ENCODE data around the gene CST1. TPM values are rescaled to one million over a fixed set of nuclear protein-coding genes. Genes with fewer than 3 reads are reported as not detected.
"Not testable (repeated sequence)": the region's sequence is repeated elsewhere in the genome, so short reads cannot be mapped to it uniquely, and the experiment has no call there.

CST1 gene
- total and polyA plus RNA-seq, 2 donors (not counting 1 experiment from before 2014, with no cell fraction given): 3.6 to 3.9 TPM

GRCh38 chr20:23763345-23763744, 12.6 kb upstream of the CST1 start:
- no peak for TF ChIP-seq EZH2 (IDR thresholded peaks at IDR 0.05; ENCODE audit: low read length, missing control alignments)
- TF ChIP-seq CTCF (conservative IDR thresholded peaks at IDR 0.05 in 1 of 2, IDR thresholded peaks at IDR 0.05 in 1 of 2; ENCODE audit: low read depth in 1 of 2, low read length in 2 of 2): no peak
- H3K36me3 ChIP-seq (ENCODE audit: control insufficient read depth, insufficient read depth, low read length): no peaks in the 10 kb centered on the region
- no peaks in the 10 kb centered on the region for H3K79me2 ChIP-seq (ENCODE audit: control insufficient read depth, insufficient read depth, low read length)
- no peaks in the 10 kb centered on the region for H3K27me3 ChIP-seq (ENCODE audit: control insufficient read depth, insufficient read depth, low read length)
- no peak overlapping the region for H3K9ac ChIP-seq (ENCODE audit: insufficient read depth, low read length)
- H3K4me1 ChIP-seq (ENCODE audit: control insufficient read depth, extremely low read depth, insufficient read depth, low read length): no peaks in the 10 kb centered on the region
- no peaks in the 10 kb centered on the region for H4K20me1 ChIP-seq (ENCODE audit: control insufficient read depth, extremely low read depth, insufficient read depth, low read length)
- H3K4me3 ChIP-seq (replicated peaks in 1 of 4; ENCODE audit: control extremely low read depth in 1 of 4, insufficient read depth in 1 of 4, low read depth in 3 of 4, low read length in 4 of 4): no peak overlapping the region
- no peak overlapping the region for H2AFZ ChIP-seq (ENCODE audit: low read length)
- DNase-seq (ENCODE audit: low read depth in 2 of 2): no peak
- H3K4me2 ChIP-seq (ENCODE audit: extremely low read depth, insufficient read depth, low read length): no peak overlapping the region
- no peak overlapping the region for H3K27ac ChIP-seq (ENCODE audit: insufficient read depth, low read length)
- H3K9me3 ChIP-seq (ENCODE audit: control insufficient read depth, insufficient read depth, low read depth, low read length): no peaks in the 10 kb centered on the region

- Histone ChIP-seq H3K79me2 (ENCODE audit: control insufficient read depth, insufficient read depth, low read length) (no peaks in the 10 kb centered on the region), H3K4me2 (ENCODE audit: extremely low read depth, insufficient read depth, low read length) (no peak overlapping the region), H3K27me3 (ENCODE audit: control insufficient read depth, insufficient read depth, low read length) (no peaks in the 10 kb centered on the region), H3K27ac (ENCODE audit: insufficient read depth, low read length) (no peak overlapping the region), H3K4me1 (ENCODE audit: control insufficient read depth, extremely low read depth, insufficient read depth, low read length) (peaks cover 9% of the 10 kb centered on the region), H3K9me3 (ENCODE audit: control insufficient read depth, insufficient read depth, low read depth, low read length) (no peaks in the 10 kb centered on the region), H3K9ac (ENCODE audit: insufficient read depth, low read length) (no peak overlapping the region), H4K20me1 (ENCODE audit: control insufficient read depth, extremely low read depth, insufficient read depth, low read length) (no peaks in the 10 kb centered on the region), H3K4me3 (replicated peaks in 1 of 4; ENCODE audit: control extremely low read depth in 1 of 4, insufficient read depth in 1 of 4, low read depth in 3 of 4, low read length in 4 of 4) (no peak overlapping the region), H3K36me3 (ENCODE audit: control insufficient read depth, insufficient read depth, low read length) (no peaks in the 10 kb centered on the region), H2AFZ (ENCODE audit: low read length) (no peak overlapping the region)
- no peak for DNase-seq (ENCODE audit: low read depth in 2 of 2)
- TF ChIP-seq EZH2 (IDR thresholded peaks at IDR 0.05; ENCODE audit: low read length, missing control alignments): no peak
- no peak for TF ChIP-seq CTCF (conservative IDR thresholded peaks at IDR 0.05 in 1 of 2, IDR thresholded peaks at IDR 0.05 in 1 of 2; ENCODE audit: low read depth in 1 of 2, low read length in 2 of 2)
Observed at GRCh38 chr20:23759306-23759940, 8.7 kb upstream of the CST1 start.

- not testable (repeated sequence) for H3K36me3 ChIP-seq (ENCODE audit: control insufficient read depth, insufficient read depth, low read length); H3K4me1 ChIP-seq (ENCODE audit: control insufficient read depth, extremely low read depth, insufficient read depth, low read length); H3K4me2 ChIP-seq (ENCODE audit: extremely low read depth, insufficient read depth, low read length); H4K20me1 ChIP-seq (ENCODE audit: control insufficient read depth, extremely low read depth, insufficient read depth, low read length); DNase-seq (ENCODE audit: low read depth in 2 of 2); H3K9me3 ChIP-seq (ENCODE audit: control insufficient read depth, insufficient read depth, low read depth, low read length); H2AFZ ChIP-seq (ENCODE audit: low read length); H3K27ac ChIP-seq (ENCODE audit: insufficient read depth, low read length); H3K9ac ChIP-seq (ENCODE audit: insufficient read depth, low read length); H3K4me3 ChIP-seq (replicated peaks in 1 of 4; ENCODE audit: control extremely low read depth in 1 of 4, insufficient read depth in 1 of 4, low read depth in 3 of 4, low read length in 4 of 4); H3K27me3 ChIP-seq (ENCODE audit: control insufficient read depth, insufficient read depth, low read length); H3K79me2 ChIP-seq (ENCODE audit: control insufficient read depth, insufficient read depth, low read length)
Observed at GRCh38 chr20:23756792-23757191, 6.1 kb upstream of the CST1 start.

- DNase-seq (ENCODE audit: low read depth in 2 of 2): peak; percentile 8 to 18
- not testable (repeated sequence) for H3K4me2 ChIP-seq (ENCODE audit: extremely low read depth, insufficient read depth, low read length); H3K9ac ChIP-seq (ENCODE audit: insufficient read depth, low read length); H3K27ac ChIP-seq (ENCODE audit: insufficient read depth, low read length); H3K4me3 ChIP-seq (replicated peaks in 1 of 4; ENCODE audit: control extremely low read depth in 1 of 4, insufficient read depth in 1 of 4, low read depth in 3 of 4, low read length in 4 of 4); H3K27me3 ChIP-seq (ENCODE audit: control insufficient read depth, insufficient read depth, low read length); H3K79me2 ChIP-seq (ENCODE audit: control insufficient read depth, insufficient read depth, low read length); H4K20me1 ChIP-seq (ENCODE audit: control insufficient read depth, extremely low read depth, insufficient read depth, low read length); H2AFZ ChIP-seq (ENCODE audit: low read length); H3K4me1 ChIP-seq (ENCODE audit: control insufficient read depth, extremely low read depth, insufficient read depth, low read length); H3K36me3 ChIP-seq (ENCODE audit: control insufficient read depth, insufficient read depth, low read length); H3K9me3 ChIP-seq (ENCODE audit: control insufficient read depth, insufficient read depth, low read depth, low read length)
Observed at GRCh38 chr20:23755131-23755611, 4.4 kb upstream of the CST1 start.

Measured in fibroblast of lung (primary cell).